Panc1 (cell line): Measurements from ENCODE around the gene BRPF1. TPM values are rescaled to one million over a fixed set of nuclear protein-coding genes. Genes with fewer than 3 reads are reported as not detected.

ENCODE experiments used
- ATAC-seq: fragments of 200-7000 bp; cut with Tn5 transposase; 2 replicates; pipeline ENCODE4 v1.9.1; 2020; ENCODE audit warnings: mild to moderate bottlenecking, moderate library complexity
- BruUV-seq: library from RNA; stranded (reverse); fragments of 400-500 nt; replicated peaks from 2 replicates; lab custom pipeline; 2021; lab: Mats Ljungman, UMichigan
- CTCF ChIA-PET: fragments of 300-600 bp; sonication (Branson Sonifier 250); formaldehyde crosslinking; loops from one replicate; lab custom pipeline; 2022; ENCODE audit warnings: antibody characterized with exemption; lab: Charles Lee
- POLR2A ChIA-PET: fragments of 300-600 bp; sonication (Branson Sonifier 250); formaldehyde crosslinking; loops from one replicate; lab custom pipeline; 2022; ENCODE audit warnings: antibody characterized with exemption; lab: Charles Lee
- DNase-seq: peaks from one replicate; pipeline ENCODE4 v3.0.0-alpha.2; 2010; ENCODE audit warnings: low read depth, low spot score
- H3K27ac ChIP-seq: 2 replicates; pipeline ENCODE4 v1.5.1; 2011; ENCODE audit warnings: mild to moderate bottlenecking, low read length, inconsistent platforms
- H3K27me3 ChIP-seq: fragments of 200-500 bp; sonication (Bioruptor generic); 2 replicates; pipeline ENCODE4 v1.6.0; 2014; ENCODE audit warnings: low read length, inconsistent platforms; ENCODE audit not compliant: control insufficient read depth, insufficient read depth
- H3K36me3 ChIP-seq: fragments of 200-500 bp; sonication (Bioruptor generic); 2 replicates; pipeline ENCODE4 v1.5.1; 2014; ENCODE audit warnings: inconsistent platforms, mild to moderate bottlenecking, low read length, moderate library complexity; ENCODE audit not compliant: control insufficient read depth, insufficient read depth
- H3K4me1 ChIP-seq: 2 replicates; pipeline ENCODE4 v1.5.1; 2011; ENCODE audit warnings: inconsistent platforms, mild to moderate bottlenecking, low read length, moderate library complexity; ENCODE audit not compliant: control insufficient read depth, insufficient read depth
- H3K4me3 ChIP-seq, 2 experiments: 2 replicates each; pipeline ENCODE4 v1.5.1; 2011 to 2012; ENCODE audit warnings: low read depth in 2 of 2, low read length in 2 of 2, mild to moderate bottlenecking in 2 of 2, inconsistent platforms in 1 of 2, moderate library complexity in 1 of 2
- H3K9me3 ChIP-seq: fragments of 200-500 bp; sonication (Bioruptor generic); 2 replicates; pipeline ENCODE4 v1.5.1; 2014; ENCODE audit warnings: low read depth, mild to moderate bottlenecking, inconsistent platforms, low read length, moderate library complexity; ENCODE audit not compliant: control insufficient read depth, insufficient read depth
- CTCF ChIP-seq: fragments of 450-650 bp; IDR thresholded peaks from 2 replicates; pipeline ENCODE4 v1.5.1; 2017; ENCODE audit warnings: mild to moderate bottlenecking
- POLR2AphosphoS5 ChIP-seq: IDR thresholded peaks from 2 replicates; pipeline ENCODE4 v1.6.1; 2012; ENCODE audit warnings: mild to moderate bottlenecking, low read depth, low read length, moderate library complexity
- REST ChIP-seq, 2 experiments: IDR thresholded peaks; 2 replicates each; pipeline ENCODE4 v1.6.1; 2011 to 2012; ENCODE audit warnings: low read depth in 2 of 2, control low read depth in 1 of 2, low read length in 1 of 2, mild to moderate bottlenecking in 1 of 2, moderate library complexity in 1 of 2; ENCODE audit not compliant: insufficient read depth in 1 of 2
- SIN3A ChIP-seq: IDR thresholded peaks from 2 replicates; pipeline ENCODE4 v1.6.1; 2012; ENCODE audit warnings: low read depth, mild to moderate bottlenecking, low read length, moderate library complexity, borderline replicate concordance; ENCODE audit not compliant: insufficient read depth
- TCF7L2 ChIP-seq: IDR thresholded peaks from 2 replicates; pipeline ENCODE4 v1.6.1; 2011; ENCODE audit warnings: mild to moderate bottlenecking, low read depth, low read length, inconsistent platforms
- in situ Hi-C: cut with HindIII; loops from 2 replicates; pipeline ENCODE4 v1.10.0; 2016; ENCODE audit warnings: low sequenced_read_pairs, low pct_unique_long_range_greater_than_20kb
- intact Hi-C: fragments of 100-400 bp; cut with micrococcal nuclease; formaldehyde crosslinking; loops from one replicate; pipeline ENCODE4 v1.10.0; 2022; ENCODE audit not compliant: unreplicated experiment
- total RNA-seq: library from RNA; stranded (reverse); gene quantifications from one replicate; pipeline ENCODE4 v1.2.1, GENCODE V29; 2021; ENCODE audit not compliant: unreplicated experiment

BRPF1 gene
- total RNA-seq, 1 experiment from 2014 or later, result 17.4 TPM

GRCh38 chr3:9727743-9728142 lies 3.8 kb upstream of the BRPF1 start:
- no TSS peak for BruUV-seq
- Histone ChIP-seq H3K27ac (no peak overlapping the region), H3K36me3 (no peaks in the 10 kb centered on the region; the same call in 1 of the 2 replicates), H3K4me3 (no peak overlapping the region), H3K9me3 (no peaks in the 10 kb centered on the region), H3K27me3 (no peaks in the 10 kb centered on the region), H3K4me1 (peaks cover 2% of the 10 kb centered on the region; the same call in 1 of the 2 replicates)
- ChIA-PET CTCF (interaction anchor here (0.7 to 1.2 kb wide), 2 partner anchors 9 to 22 kb away, joined by 3 read pairs; partner anchors contain the start of gene OGG1), POLR2A (no interaction called here)
- no peak for TF ChIP-seq POLR2AphosphoS5
- TF ChIP-seq REST (IDR thresholded peaks at IDR 0.05; ENCODE audit: insufficient read depth in 1 of 2, low read depth in 2 of 2, low read length in 1 of 2), result no peak
- TF ChIP-seq SIN3A, result no peak
- TF ChIP-seq TCF7L2, result no peak
- TF ChIP-seq CTCF, result no peak
- intact Hi-C loops, result no loop called here
- in situ Hi-C loops, result no loop called here
- ATAC-seq, result no peak
- no peak for DNase-seq

- no peak overlapping the region for H3K27ac ChIP-seq
- no peaks in the 10 kb centered on the region for H3K27me3 ChIP-seq
- in situ Hi-C loops, result no loop called here
- BruUV-seq, result no TSS peak
- CTCF ChIA-PET, result no interaction called here
- POLR2A ChIA-PET, result no interaction called here
- ATAC-seq (no peak), DNase-seq (no peak)
- peaks cover 7% of the 10 kb centered on the region; the same call in 1 of the 2 replicates for H3K4me1 ChIP-seq
- H3K4me3 ChIP-seq, result no peak overlapping the region
- no peaks in the 10 kb centered on the region; the same call in 1 of the 2 replicates for H3K36me3 ChIP-seq
- no peak for TF ChIP-seq CTCF
- no peak for TF ChIP-seq POLR2AphosphoS5
- no peak for TF ChIP-seq SIN3A
- no peak for TF ChIP-seq TCF7L2
- TF ChIP-seq REST (IDR thresholded peaks at IDR 0.05; ENCODE audit: insufficient read depth in 1 of 2, low read depth in 2 of 2, low read length in 1 of 2), result no peak
- H3K9me3 ChIP-seq, result no peaks in the 10 kb centered on the region
- intact Hi-C loops, result no loop called here
Measured at GRCh38 chr3:9729419-9729818, 2.1 kb upstream of the BRPF1 start.
